Transverse colon (tissue), 3 donors: Measurements from ENCODE around the gene IL22RA1.

Source experiments
- CTCF ChIP-seq, 5 experiments: fragments of 200-600 bp in 3 of 5; fragments of 450-650 bp in 2 of 5; sonication (generic) in 3 of 5; IDR thresholded peaks; 1 replicate in 2 of 5; 2 replicates in 3 of 5; pipeline ENCODE4 v1.5.1; 2016 to 2017; ENCODE audit warnings: antibody characterized with exemption in 5 of 5, inconsistent platforms in 3 of 5, mild to moderate bottlenecking in 2 of 5, moderate library complexity in 1 of 5
- EP300 ChIP-seq: sonication (generic); formaldehyde crosslinking; IDR thresholded peaks from one replicate; pipeline ENCODE4 v1.6.1; 2017; ENCODE audit warnings: antibody characterized with exemption, low read depth
- POLR2A ChIP-seq: fragments of 450-650 bp; IDR thresholded peaks from one replicate; pipeline ENCODE4 v1.6.1; 2016; ENCODE audit warnings: antibody characterized with exemption, mild to moderate bottlenecking, moderate library complexity

- TF ChIP-seq CTCF (IDR thresholded peaks at IDR 0.05) (no peak), POLR2A (no peak), EP300 (no peak)
Observed at GRCh38 chr1:24172598-24172997, 29.7 kb upstream of the IL22RA1 start.
